NCI-H1092 (cell line): ENCODE measurements around the gene TAS2R40.
A peak's percentile ranks its signal among the peaks of the same experiment; 100 is the strongest.
"Not testable (repeated sequence)": the region's sequence is repeated elsewhere in the genome, so short reads cannot be mapped to it uniquely, and the experiment has no call there.

Experiments
- DNase-seq: peaks from one replicate; lab custom pipeline; 2025; lab: John Stamatoyannopoulos, UW

The TAS2R40 gene

GRCh38 chr7:143250199-143250598 is 28.4 kb downstream of the TAS2R40 start:
- DNase-seq, result no peak

- DNase-seq, result no peak
These were observed 29.0 kb downstream of the TAS2R40 start for GRCh38 chr7:143250822-143251221.

- no peak for DNase-seq
These were observed 30.2 kb downstream of the TAS2R40 start for GRCh38 chr7:143252006-143252405.

GRCh38 chr7:143255564-143255963 is 33.7 kb downstream of the TAS2R40 start:
- DNase-seq, result no peak

- DNase-seq, result no peak
These were observed 34.5 kb downstream of the TAS2R40 start for GRCh38 chr7:143256325-143256724.

GRCh38 chr7:143256932-143257331 is 35.1 kb downstream of the TAS2R40 start:
- no peak for DNase-seq

GRCh38 chr7:143257501-143257900 is 35.7 kb downstream of the TAS2R40 start:
- DNase-seq, result no peak

GRCh38 chr7:143258831-143259230 is 37.0 kb downstream of the TAS2R40 start:
- DNase-seq, result no peak

- no peak for DNase-seq
These were observed 37.9 kb downstream of the TAS2R40 start for GRCh38 chr7:143259765-143260164.

- DNase-seq, result no peak
These were observed 40.1 kb downstream of the TAS2R40 start for GRCh38 chr7:143261901-143262300.

GRCh38 chr7:143263266-143264195 is 41.7 kb downstream of the TAS2R40 start, which contains the start of gene GSTK1:
TSS of gene GSTK1 (plus strand) at chr7:143263441. CDS start at chr7:143263514, 73 bp downstream.
- peak; percentile 72 for DNase-seq

- DNase-seq, result not testable (repeated sequence)
These were observed 42.3 kb downstream of the TAS2R40 start for GRCh38 chr7:143264196-143264568.

GRCh38 chr7:143265017-143265693 is 43.3 kb downstream of the TAS2R40 start:
- DNase-seq, result no peak

- DNase-seq, result no peak
These were observed 47.4 kb downstream of the TAS2R40 start for GRCh38 chr7:143269251-143269650.

- no peak for DNase-seq
These were observed 49.4 kb downstream of the TAS2R40 start for GRCh38 chr7:143271240-143271639.
